WI38 (cell line): ENCODE results near the gene DYNLT1.
"Not testable (repeated sequence)": the region's sequence is repeated elsewhere in the genome, so short reads cannot be mapped to it uniquely, and the experiment has no call there.

ENCODE experiments used
- H3K4me3 ChIP-seq: 2 replicates; pipeline ENCODE4 v1.5.1; 2011; ENCODE audit warnings: low read depth, mild to moderate bottlenecking, control low read depth, low read length
- TF ChIP-seq, protein P1 (sequence below): IDR thresholded peaks from 2 replicates; pipeline ENCODE4 v1.5.1; 2012; ENCODE audit warnings: low read depth, mild to moderate bottlenecking, control low read depth, low read length

The DYNLT1 gene

DNA sequence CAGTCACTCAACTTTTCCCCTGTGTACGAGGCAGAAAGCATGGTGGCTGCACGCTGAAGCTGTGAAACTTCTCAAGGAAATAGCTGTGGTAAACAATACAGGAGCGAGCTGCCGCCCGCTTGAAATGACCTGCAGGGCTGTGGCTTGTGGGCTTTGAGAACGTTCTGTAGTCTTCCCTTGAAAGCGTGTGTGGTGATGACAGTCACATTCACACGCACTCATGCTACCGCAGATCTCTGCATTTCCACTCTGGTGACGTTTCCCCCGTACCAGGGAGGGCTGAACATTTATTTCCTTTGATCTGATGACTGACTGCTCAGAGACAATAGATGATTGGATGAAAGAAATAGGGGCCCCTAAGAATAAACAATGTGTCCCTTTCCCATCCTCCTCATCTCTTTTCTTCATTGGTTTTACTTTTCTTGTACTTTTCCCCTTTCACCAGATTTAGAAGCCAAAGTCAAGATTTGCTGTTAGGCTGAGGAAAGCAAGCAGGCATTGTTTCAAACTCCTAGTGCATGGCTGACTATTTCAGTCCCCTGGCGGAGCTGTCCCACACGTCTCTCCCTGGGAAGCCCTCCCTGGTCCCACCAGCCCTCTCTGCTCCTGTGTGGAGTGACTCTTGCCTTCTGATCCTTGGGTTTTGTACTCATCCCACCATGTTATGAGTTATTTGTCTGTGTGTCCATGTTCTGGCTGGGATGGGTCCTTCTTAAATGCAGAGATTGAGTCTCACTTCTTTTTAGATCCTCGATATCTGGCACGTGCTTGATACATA is 9.2 kb upstream of the DYNLT1 start:
- H3K4me3 ChIP-seq, result no peak overlapping the region
- TF ChIP-seq, protein P1, sequence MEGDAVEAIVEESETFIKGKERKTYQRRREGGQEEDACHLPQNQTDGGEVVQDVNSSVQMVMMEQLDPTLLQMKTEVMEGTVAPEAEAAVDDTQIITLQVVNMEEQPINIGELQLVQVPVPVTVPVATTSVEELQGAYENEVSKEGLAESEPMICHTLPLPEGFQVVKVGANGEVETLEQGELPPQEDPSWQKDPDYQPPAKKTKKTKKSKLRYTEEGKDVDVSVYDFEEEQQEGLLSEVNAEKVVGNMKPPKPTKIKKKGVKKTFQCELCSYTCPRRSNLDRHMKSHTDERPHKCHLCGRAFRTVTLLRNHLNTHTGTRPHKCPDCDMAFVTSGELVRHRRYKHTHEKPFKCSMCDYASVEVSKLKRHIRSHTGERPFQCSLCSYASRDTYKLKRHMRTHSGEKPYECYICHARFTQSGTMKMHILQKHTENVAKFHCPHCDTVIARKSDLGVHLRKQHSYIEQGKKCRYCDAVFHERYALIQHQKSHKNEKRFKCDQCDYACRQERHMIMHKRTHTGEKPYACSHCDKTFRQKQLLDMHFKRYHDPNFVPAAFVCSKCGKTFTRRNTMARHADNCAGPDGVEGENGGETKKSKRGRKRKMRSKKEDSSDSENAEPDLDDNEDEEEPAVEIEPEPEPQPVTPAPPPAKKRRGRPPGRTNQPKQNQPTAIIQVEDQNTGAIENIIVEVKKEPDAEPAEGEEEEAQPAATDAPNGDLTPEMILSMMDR, result no peak

DNA sequence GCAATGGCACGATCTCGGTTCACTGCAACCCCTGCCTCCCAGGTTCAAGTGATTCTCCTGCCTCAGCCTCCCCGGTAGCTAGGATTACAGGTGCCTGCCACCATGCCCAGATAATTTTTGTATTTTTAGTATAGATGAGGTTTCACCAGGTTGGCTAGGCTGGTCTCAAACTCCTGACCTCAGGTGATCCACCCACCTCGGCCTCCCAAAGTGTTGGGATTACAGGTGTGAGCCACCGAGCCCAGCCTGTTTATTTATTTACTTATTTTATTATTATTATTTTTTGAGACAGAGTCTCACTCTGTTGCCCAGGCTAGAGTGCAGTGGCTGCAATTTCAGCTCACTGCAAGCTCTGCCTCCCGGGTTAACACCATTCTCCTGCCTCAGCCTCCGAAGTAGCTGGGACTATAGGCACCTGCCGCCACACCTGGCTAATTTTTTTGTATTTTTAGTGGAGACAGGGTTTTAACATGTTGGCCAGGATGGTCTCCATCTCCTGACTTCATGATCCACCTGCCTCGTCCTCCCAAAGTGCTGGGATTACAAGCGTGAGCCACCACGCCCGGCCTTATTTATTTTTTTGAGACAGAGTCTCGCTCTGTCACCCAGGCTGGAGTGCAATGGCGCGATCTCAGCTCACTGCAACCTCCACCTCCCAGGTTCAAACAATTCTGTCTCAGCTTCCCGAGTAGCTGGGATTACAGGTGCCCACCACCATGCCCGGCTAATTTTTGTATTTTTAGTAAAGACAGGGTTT is 7.6 kb upstream of the DYNLT1 start:
- not testable (repeated sequence) for H3K4me3 ChIP-seq

- TF ChIP-seq, protein P1, result no peak
Measured at GRCh38 chr6:158649289-158650143, 5.0 kb upstream of the DYNLT1 start, which contains the start of gene SYTL3. Gene SYTL3, plus strand, starts transcription at chr6:158650054. Its CDS starts 13,215 bp downstream, at chr6:158663269.

DNA sequence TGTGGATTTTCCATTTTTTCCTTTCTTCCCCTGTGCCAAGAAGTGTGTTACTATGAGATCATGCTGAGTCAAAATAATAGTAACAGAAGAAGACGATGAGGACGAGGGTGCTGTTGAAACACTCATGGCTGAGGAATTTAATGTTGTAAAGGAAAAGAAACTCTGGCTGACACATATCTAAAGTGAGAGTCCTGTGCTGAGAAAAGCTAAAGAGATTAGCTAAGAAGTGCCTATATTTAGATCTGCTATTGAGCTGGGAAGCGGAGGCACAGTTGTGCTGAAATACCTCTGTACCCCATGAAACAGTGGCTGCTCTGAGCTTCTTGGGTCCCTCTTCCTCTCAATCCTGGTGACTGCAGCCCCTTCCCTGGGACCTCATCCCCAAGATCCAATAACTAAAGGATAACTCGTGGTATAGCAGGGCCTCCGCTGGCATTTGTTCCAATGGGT is 4.2 kb upstream of the DYNLT1 start:
- H3K4me3 ChIP-seq, result no peak overlapping the region
- TF ChIP-seq, protein P1, result no peak

More at GRCh38 chr6:158649289-158650143, 5.0 kb upstream of the DYNLT1 start, which contains the start of gene SYTL3:
- no peak within 1 kb of the TSS for H3K4me3 ChIP-seq

DNA sequence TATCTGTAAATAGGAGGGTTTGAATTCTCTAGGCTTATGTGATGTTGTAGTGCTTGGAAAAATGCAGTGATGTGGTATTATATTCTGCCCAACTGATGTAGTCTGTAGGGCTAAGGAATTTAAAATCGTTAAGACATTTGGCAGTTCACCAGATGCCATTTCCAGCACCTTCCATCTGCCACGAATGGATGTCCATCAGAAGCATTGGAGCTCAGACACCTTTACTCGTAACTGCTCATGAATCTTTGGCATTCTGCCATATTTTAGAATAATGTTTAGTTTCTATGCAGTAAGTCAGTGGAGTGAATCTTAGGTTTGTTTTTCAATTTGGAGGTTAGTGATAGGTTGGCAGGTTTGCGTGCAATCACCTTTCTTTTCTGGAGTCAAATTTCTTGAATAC is 3.0 kb upstream of the DYNLT1 start:
- TF ChIP-seq, protein P1, result no peak
- no peak overlapping the region for H3K4me3 ChIP-seq

DNA sequence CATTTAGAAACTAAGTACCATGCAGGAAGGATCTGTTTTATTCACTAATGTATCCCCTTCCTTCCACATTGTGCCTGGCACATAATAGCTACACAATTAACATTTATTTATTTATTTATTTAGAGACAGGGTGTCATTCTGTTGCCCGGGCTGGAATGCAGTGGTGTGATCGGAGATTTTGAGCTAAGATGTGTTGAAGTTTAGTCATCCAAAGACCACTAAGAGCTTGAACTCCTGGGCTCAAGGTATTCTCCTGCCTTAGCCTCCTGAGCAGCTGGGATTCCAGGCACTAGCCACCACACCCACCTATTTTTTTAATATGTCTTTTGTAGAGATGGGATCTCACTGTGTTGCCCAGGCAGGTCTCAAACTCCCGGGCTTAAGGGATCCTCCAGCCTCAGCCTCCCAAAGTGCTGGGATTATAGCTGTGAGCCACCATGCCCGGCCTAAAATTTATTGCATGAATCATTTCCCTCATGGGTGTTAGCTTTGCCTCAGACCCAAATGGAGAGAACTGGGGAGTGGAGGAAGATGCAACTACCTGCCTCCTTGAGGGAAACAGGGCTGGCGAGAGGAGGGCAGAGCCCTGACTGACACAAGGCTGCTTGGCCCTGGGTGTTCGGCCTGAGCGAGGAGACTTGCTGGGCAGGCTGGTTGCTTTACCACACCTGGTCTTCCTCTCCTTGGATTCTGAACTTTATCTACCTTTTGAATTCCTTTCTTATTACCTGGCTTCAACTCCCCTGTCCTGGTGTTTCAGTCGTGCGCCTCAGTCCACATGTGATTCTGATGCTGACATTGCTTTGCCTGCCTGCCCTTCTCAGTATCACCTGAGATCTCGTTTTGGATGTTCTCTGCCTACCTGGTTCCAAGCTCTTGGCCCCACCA is 1.7 kb upstream of the DYNLT1 start:
- no peak overlapping the region for H3K4me3 ChIP-seq
- TF ChIP-seq, protein P1, result no peak
